Measurements from ENCODE around the gene FTO.

GRCh38 chr16:53920988-53921387 lies 217.0 kb downstream of the FTO start:
- TF ChIP-seq CTCF (IDR thresholded peaks at IDR 0.05; ENCODE audit: insufficient read depth, low read length, poor library complexity, severe bottlenecking) = no peak
- no peak for TF ChIP-seq EZH2phosphoT487 (conservative IDR thresholded peaks at IDR 0.05; ENCODE audit: low read length)
